ENCODE measurements around the gene PLAGL2. TPM values are rescaled to one million over a fixed set of nuclear protein-coding genes. Genes with fewer than 3 reads are reported as not detected.

Gene PLAGL2
- total and polyA plus RNA-seq, 2 experiments from 2014 or later, result 39.7 to 41.1 TPM

- DNase-seq (ENCODE audit: low spot score), result no peak
- Histone ChIP-seq H4K20me1 (ENCODE audit: insufficient read depth, poor library complexity, severe bottlenecking) (no peaks in the 10 kb centered on the region), H3K79me2 (peaks cover 3% of the 10 kb centered on the region), H3K4me1 (ENCODE audit: insufficient read depth) (peaks cover 40% of the 10 kb centered on the region), H3K4me3 (no peak overlapping the region), H3K9me3 (ENCODE audit: low read depth) (no peaks in the 10 kb centered on the region), H3K27ac (peak overlapping the region; percentile 98), H2AFZ (no peak overlapping the region), H3K9me2 (replicated peaks; ENCODE audit: insufficient read depth) (no peaks in the 10 kb centered on the region), H3K36me3 (replicated peaks; ENCODE audit: insufficient read depth, low read depth) (no peaks in the 10 kb centered on the region), H3K27me3 (no peaks in the 10 kb centered on the region), H3K4me2 (no peak overlapping the region)
- 99% methylated on average over 13 of the region's 13 CpGs for WGBS (ENCODE audit: low lambda C conversion rate, missing lambda C conversion rate)
- TF ChIP-seq CTCF (IDR thresholded peaks at IDR 0.05; ENCODE audit: poor library complexity), result no peak
- TF ChIP-seq EZH2phosphoT487 (IDR thresholded peaks at IDR 0.05; ENCODE audit: low read depth, severe bottlenecking, unreplicated experiment), result no peak
- TF ChIP-seq EZH2 (IDR thresholded peaks at IDR 0.05; ENCODE audit: borderline replicate concordance), result no peak
Measured at GRCh38 chr20:32230707-32231106, 23.2 kb upstream of the PLAGL2 start.

GRCh38 chr20:32229251-32229747, 21.8 kb upstream of the PLAGL2 start:
- H3K9me3 ChIP-seq (ENCODE audit: low read depth), result no peaks in the 10 kb centered on the region
- H3K9me2 ChIP-seq (replicated peaks; ENCODE audit: insufficient read depth), result no peaks in the 10 kb centered on the region
- TF ChIP-seq EZH2phosphoT487 (IDR thresholded peaks at IDR 0.05; ENCODE audit: low read depth, severe bottlenecking, unreplicated experiment) (no peak), EZH2 (IDR thresholded peaks at IDR 0.05; ENCODE audit: borderline replicate concordance) (no peak), CTCF (IDR thresholded peaks at IDR 0.05; ENCODE audit: poor library complexity) (no peak)
- H4K20me1 ChIP-seq (ENCODE audit: insufficient read depth, poor library complexity, severe bottlenecking), result no peaks in the 10 kb centered on the region
- no peaks in the 10 kb centered on the region for H3K36me3 ChIP-seq (replicated peaks; ENCODE audit: insufficient read depth, low read depth)
- H3K4me2 ChIP-seq, result no peak overlapping the region
- H3K27ac ChIP-seq, result peak overlapping the region; percentile 98
- H2AFZ ChIP-seq, result no peak overlapping the region
- peaks cover 4% of the 10 kb centered on the region for H3K79me2 ChIP-seq
- DNase-seq (ENCODE audit: low spot score), result no peak
- no peak overlapping the region for H3K4me3 ChIP-seq
- peaks cover 46% of the 10 kb centered on the region for H3K4me1 ChIP-seq (ENCODE audit: insufficient read depth)
- WGBS (ENCODE audit: low lambda C conversion rate, missing lambda C conversion rate), result 83% methylated on average over 5 of the region's 5 CpGs
- H3K27me3 ChIP-seq, result no peaks in the 10 kb centered on the region

- no peaks in the 10 kb centered on the region for H3K9me3 ChIP-seq (ENCODE audit: low read depth)
- no peak overlapping the region for H2AFZ ChIP-seq
- peaks cover 4% of the 10 kb centered on the region for H3K79me2 ChIP-seq
- H3K9me2 ChIP-seq (replicated peaks; ENCODE audit: insufficient read depth), result no peaks in the 10 kb centered on the region
- WGBS (ENCODE audit: low lambda C conversion rate, missing lambda C conversion rate), result 48% methylated on average over 22 of the region's 22 CpGs
- H3K4me3 ChIP-seq, result no peak overlapping the region
- no peak for TF ChIP-seq CTCF (IDR thresholded peaks at IDR 0.05; ENCODE audit: poor library complexity)
- no peak for TF ChIP-seq EZH2 (IDR thresholded peaks at IDR 0.05; ENCODE audit: borderline replicate concordance)
- no peak for TF ChIP-seq EZH2phosphoT487 (IDR thresholded peaks at IDR 0.05; ENCODE audit: low read depth, severe bottlenecking, unreplicated experiment)
- H3K4me2 ChIP-seq, result peak overlapping the region; percentile 60
- H3K4me1 ChIP-seq (ENCODE audit: insufficient read depth), result peaks cover 51% of the 10 kb centered on the region
- no peaks in the 10 kb centered on the region for H4K20me1 ChIP-seq (ENCODE audit: insufficient read depth, poor library complexity, severe bottlenecking)
- peak; percentile 94 for DNase-seq (ENCODE audit: low spot score)
- H3K27ac ChIP-seq, result peak overlapping the region; percentile 98
- no peaks in the 10 kb centered on the region for H3K36me3 ChIP-seq (replicated peaks; ENCODE audit: insufficient read depth, low read depth)
- no peaks in the 10 kb centered on the region for H3K27me3 ChIP-seq
Measured at GRCh38 chr20:32227744-32228688, 20.5 kb upstream of the PLAGL2 start.
